Measurements from ENCODE around the gene ACMSD. TPM values are rescaled to one million over a fixed set of nuclear protein-coding genes. Genes with fewer than 3 reads are reported as not detected.
A peak's percentile ranks its signal among the peaks of the same experiment; 100 is the strongest.

Gene ACMSD
- total and polyA plus RNA-seq, 10 of the 15 experiments (the other 5 are each of a cell fraction or from before 2014, with no cell fraction given): 0.08 TPM; not detected in 9

DNA sequence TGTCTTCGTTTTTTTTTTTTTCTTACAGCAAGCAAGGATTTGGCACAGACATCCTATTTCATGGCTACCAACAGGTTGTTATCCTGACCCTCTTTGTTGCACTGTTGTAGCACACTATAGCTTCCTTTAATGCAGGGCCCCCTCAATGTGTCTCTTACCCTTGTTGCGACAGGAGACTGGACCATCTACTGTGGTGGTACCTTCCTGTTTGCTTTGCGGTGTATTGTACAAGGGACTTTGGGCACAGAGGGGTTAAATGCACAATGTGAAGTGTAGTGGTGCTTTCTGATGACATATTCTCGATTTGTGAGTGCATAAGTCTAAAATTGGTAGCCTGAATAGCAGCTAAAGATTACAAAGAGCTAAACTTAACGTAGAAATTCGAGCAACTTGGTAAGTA lies 107.7 kb downstream of the ACMSD start (continued):
- TF ChIP-seq, protein P1, sequence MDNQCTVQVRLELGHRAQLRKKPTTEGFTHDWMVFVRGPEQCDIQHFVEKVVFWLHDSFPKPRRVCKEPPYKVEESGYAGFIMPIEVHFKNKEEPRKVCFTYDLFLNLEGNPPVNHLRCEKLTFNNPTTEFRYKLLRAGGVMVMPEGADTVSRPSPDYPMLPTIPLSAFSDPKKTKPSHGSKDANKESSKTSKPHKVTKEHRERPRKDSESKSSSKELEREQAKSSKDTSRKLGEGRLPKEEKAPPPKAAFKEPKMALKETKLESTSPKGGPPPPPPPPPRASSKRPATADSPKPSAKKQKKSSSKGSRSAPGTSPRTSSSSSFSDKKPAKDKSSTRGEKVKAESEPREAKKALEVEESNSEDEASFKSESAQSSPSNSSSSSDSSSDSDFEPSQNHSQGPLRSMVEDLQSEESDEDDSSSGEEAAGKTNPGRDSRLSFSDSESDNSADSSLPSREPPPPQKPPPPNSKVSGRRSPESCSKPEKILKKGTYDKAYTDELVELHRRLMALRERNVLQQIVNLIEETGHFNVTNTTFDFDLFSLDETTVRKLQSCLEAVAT (IDR thresholded peaks at IDR 0.05): no peak
- TF ChIP-seq NR2C1 (IDR thresholded peaks at IDR 0.05) (no peak), SUPT20H (IDR thresholded peaks at IDR 0.05; ENCODE audit: borderline replicate concordance, control insufficient read depth, low read depth, low read length) (no peak), IKZF2 (IDR thresholded peaks at IDR 0.05) (no peak)
- TF ChIP-seq, protein P2, sequence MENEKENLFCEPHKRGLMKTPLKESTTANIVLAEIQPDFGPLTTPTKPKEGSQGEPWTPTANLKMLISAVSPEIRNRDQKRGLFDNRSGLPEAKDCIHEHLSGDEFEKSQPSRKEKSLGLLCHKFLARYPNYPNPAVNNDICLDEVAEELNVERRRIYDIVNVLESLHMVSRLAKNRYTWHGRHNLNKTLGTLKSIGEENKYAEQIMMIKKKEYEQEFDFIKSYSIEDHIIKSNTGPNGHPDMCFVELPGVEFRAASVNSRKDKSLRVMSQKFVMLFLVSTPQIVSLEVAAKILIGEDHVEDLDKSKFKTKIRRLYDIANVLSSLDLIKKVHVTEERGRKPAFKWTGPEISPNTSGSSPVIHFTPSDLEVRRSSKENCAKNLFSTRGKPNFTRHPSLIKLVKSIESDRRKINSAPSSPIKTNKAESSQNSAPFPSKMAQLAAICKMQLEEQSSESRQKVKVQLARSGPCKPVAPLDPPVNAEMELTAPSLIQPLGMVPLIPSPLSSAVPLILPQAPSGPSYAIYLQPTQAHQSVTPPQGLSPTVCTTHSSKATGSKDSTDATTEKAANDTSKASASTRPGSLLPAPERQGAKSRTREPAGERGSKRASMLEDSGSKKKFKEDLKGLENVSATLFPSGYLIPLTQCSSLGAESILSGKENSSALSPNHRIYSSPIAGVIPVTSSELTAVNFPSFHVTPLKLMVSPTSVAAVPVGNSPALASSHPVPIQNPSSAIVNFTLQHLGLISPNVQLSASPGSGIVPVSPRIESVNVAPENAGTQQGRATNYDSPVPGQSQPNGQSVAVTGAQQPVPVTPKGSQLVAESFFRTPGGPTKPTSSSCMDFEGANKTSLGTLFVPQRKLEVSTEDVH (IDR thresholded peaks at IDR 0.05; ENCODE audit: low read depth, partially characterized antibody): no peak

DNA sequence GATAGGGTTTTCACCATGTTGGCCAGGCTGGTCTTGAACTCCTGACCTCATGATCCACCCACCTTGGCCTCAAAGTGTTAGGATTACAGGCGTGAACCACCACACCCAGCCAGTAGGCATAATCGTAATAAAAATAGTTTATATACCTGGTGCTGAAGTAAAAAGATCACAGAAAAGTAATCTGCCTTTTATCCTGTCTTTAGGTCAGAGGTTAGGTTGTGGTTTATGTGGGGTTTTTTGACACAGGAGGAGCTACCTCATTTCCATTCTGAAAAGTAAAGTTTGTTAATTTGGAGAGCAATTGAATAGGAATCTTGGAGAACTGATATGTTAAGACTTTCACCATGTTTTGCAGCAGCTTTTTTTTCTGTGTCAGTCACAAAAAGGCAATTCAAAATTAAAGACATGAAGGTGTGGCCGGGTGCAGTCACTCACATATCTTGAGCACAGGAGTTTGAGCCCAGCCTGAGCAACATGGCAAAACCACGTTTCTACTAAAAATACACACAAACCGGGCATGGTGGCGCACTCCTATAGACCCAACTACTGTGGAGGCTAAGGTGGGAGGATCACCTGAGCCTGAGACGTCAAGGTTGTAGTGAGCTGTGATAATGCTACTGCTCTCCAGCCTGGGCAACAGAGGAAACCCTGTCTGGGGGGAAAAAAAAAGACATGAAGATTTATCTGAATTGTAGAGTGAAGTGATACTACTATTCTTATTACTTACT lies 111.7 kb downstream of the ACMSD start:
- DNase-seq (ENCODE audit: low read depth, low spot score) (no peak), ATAC-seq (no peak; the same call in 2 of the 3 replicates), FAIRE-seq (no peak)
- RAD21 ChIA-PET (ENCODE audit: unreplicated experiment): interaction anchor here (1.0 kb wide), 1 partner anchor 32 kb away, joined by 4 read pairs; no protein-coding TSS in a partner anchor
- Histone ChIP-seq H3K4me2 (ENCODE audit: control insufficient read depth, insufficient read depth) (no peak overlapping the region), H3K36me3 (ENCODE audit: control insufficient read depth in 2 of 2, insufficient read depth in 2 of 2, low read length in 1 of 2) (peaks cover 19 to 24% of the 10 kb centered on the region in 2 experiments), H2AFZ (ENCODE audit: control insufficient read depth, low read depth, low read length) (no peak overlapping the region), H3K9ac (ENCODE audit: control insufficient read depth, insufficient read depth, low read length) (no peak overlapping the region), H3K9me3 (replicated peaks; ENCODE audit: control insufficient read depth, insufficient read depth, low read length) (no peaks in the 10 kb centered on the region), H3K79me2 (ENCODE audit: control insufficient read depth, insufficient read depth, low read length) (no peaks in the 10 kb centered on the region), H4K20me1 (ENCODE audit: control insufficient read depth, insufficient read depth) (no peaks in the 10 kb centered on the region), H3K4me3 (no peak overlapping the region), H3K4me1 (ENCODE audit: control insufficient read depth, insufficient read depth, low read length) (no peaks in the 10 kb centered on the region), H3K27ac (ENCODE audit: control insufficient read depth, insufficient read depth) (no peak overlapping the region), H3K27me3 (replicated peaks in 1 of 2; ENCODE audit: control insufficient read depth in 2 of 2, insufficient read depth in 2 of 2, low read length in 1 of 2) (no peaks in the 10 kb centered on the region)
- CTCF ChIA-PET: interaction anchor here (0.6 to 1.2 kb wide), 3 partner anchors 38 to 1136 kb away, joined by 3 to 6 read pairs (median 3); no protein-coding TSS in a partner anchor
- POLR2A ChIA-PET: interaction anchor here (0.7 kb wide), 1 partner anchor 29 kb away, joined by 3 read pairs; no protein-coding TSS in a partner anchor
- 76% methylated on average over 7 of the region's 7 CpGs for WGBS (ENCODE audit: insufficient coverage, insufficient replicate concordance, low lambda C conversion rate, missing lambda C conversion rate)
- intact Hi-C loops (cut with micrococcal nuclease; ENCODE audit: unreplicated experiment): no loop called here
- BruUV-seq (replicated peaks): no TSS peak
- in situ Hi-C loops (cut with MboI): no loop called here
- SMC1A ChIA-PET (ENCODE audit: uncharacterized antibody, unreplicated experiment): interaction anchor here (1.2 kb wide), 1 partner anchor 13 kb away, joined by 4 read pairs; no protein-coding TSS in a partner anchor
- TF ChIP-seq NR2C1 (IDR thresholded peaks at IDR 0.05): 0 out of 2 replicates have a peak, but pooled peaks have one; percentile 22
- TF ChIP-seq ZBED1 (IDR thresholded peaks at IDR 0.05; ENCODE audit: borderline replicate concordance): no peak
- TF ChIP-seq NR2F1 (conservative IDR thresholded peaks at IDR 0.05): peak; percentile 83

Measured in GM12878 (cell line).